GM19193 (cell line): ENCODE measurements around the gene BBS7.

Source experiments
- POLR2A ChIP-seq: IDR thresholded peaks from 4 replicates; pipeline ENCODE4 v1.6.1; 2011; ENCODE audit not compliant: insufficient read depth, insufficient read length; ENCODE audit errors: extremely low read depth

Gene BBS7

DNA sequence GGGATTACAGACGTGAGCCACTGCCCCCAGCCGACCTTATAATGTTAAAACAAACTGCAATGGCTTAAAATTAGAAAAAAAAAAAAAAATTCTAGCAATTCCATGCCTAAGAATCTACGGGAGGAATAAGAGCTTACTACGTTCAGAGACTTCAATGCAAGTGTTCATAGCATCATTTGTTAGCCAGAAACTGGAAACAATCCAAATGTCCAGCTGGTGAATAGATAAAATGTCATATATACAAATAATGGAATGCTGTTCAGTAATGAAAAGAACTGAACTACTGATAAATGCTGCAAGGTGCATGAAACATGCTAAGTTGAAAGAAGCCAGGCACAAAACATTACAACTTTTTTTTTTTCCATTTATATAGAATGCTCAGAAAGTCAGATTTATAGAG lies 63.9 kb downstream of the BBS7 start:
- no peak for TF ChIP-seq POLR2A

DNA sequence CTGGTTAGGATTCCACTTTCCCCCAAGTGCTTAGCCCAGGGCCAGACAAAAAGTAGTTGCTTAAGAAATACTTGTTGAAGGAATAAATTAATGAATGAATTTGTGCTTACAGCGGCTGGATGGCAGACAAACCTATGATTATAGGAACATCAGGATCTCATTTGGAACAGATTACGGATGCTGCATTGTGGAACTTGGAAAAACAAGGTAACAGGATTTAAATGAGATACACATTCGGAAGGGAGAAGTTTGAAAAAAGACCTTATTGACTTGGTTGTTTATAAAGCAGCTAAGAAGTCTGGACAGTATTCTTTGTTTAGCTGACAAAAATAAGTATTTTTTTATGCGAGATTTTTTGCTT lies 68.6 kb downstream of the BBS7 start:
- TF ChIP-seq POLR2A: no peak

DNA sequence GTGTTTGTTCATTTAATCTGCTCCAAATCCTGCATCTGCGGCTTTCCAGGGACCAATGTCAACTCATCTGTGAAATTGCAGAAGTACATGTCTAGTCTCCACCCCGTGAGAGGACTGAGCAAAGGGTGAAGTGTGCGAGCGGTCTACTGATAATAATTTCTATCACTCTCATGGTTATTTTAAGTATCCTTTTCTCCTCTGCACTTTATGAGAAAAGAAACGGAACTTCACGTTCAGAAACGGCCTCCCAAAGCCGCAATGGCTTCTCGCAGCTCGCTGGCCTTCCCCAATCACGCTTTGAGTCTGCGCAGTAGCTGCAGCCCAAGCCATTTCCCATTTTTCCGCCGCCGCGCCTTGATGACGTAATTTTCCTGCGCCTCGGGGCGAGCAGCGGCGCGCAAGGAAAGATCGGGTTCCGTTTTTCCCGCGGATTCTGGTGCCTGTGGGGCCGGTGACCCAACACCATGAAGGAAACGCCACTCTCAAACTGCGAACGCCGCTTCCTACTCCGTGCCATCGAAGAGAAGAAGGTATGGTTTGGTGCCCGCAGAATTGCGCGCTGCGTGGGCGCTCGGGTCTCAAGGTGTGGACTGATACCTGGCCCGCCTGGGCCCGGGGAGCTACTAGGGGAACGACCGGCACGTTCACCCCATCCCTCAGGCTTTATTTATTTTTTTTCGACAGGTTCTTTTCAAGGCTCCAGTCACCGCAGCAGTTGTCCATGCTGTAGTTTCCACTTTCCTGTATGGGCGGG lies 69.1 kb downstream of the BBS7 start, which contains the start of gene EXOSC9:
Gene EXOSC9 (plus strand): TSS at position 363 of the 754 bp plus-strand sequence. CDS start 102 bp downstream, at position 465.
- TF ChIP-seq POLR2A: peak; percentile 88

DNA sequence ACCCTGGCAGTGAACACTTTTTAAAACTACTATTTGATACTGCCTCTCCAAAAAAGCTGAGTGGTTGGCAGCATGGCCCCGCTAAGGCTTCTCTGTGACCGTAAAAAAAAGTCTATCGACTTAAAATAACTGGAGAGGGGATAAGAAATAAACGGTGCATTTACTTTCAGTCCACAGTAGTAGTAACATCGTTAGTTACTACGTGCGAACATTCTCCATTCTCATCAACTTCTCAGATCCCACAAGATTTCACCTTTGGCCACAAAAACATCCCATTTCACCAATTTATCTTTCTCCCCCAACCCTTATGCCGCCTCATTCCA lies 69.7 kb downstream of the BBS7 start:
- no peak for TF ChIP-seq POLR2A

DNA sequence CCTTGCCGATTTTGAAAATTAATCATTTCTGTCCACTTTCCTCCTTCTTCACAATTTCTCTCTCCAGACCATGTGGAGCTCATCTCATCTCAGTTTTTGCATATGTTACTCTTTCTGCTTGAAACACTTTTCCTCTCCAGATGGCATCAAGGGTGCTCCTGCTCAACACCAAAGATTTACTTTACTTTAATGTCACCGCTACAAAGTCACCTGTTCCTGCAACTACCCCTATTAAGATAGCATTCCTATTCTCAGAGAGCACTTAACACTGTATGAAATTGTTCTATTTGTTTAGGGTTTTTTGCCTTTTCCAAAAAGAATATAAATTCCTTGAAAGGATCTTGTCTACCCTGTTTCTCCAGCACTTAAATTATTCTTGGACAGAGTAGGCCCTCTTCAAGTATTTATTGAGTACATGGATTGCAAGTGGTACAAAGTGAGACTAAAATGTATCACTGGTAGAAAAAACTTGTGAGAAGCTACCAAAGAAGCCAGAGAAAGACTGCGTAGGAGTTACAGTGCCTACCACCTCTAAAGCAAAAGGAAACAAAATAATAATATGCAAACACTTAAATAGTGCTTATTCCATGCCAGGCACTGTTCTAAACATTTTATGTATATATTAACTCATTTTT lies 70.3 kb downstream of the BBS7 start:
- no peak for TF ChIP-seq POLR2A

DNA sequence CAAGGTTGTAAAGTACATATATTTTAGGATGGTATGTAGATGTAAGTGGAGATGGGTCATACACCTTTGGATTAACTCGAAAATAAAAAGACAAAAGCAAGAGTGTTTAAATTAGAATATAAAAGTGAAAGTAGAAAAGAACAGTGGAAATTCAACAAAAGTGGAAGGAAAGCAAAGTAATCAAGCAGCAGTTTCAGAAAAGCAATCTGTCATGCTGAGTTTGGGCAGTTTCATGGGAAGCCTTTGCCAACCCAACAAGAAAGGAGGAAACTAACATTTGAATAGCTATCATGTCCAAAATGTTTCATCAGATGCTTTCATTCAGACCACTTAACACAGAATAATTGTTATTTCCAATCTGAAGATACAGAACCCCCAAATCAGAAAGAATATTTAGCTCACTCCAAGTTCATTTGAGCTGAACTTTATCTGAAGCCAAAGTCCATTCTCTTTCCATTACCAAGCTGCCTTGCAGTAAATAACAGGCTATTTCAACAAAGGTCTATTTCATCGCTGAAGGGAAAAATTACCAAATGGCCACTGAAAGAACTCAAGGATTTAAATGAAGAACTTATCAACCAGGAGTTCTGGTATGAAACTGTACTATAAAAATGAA lies 71.0 kb downstream of the BBS7 start:
- TF ChIP-seq POLR2A: no peak

DNA sequence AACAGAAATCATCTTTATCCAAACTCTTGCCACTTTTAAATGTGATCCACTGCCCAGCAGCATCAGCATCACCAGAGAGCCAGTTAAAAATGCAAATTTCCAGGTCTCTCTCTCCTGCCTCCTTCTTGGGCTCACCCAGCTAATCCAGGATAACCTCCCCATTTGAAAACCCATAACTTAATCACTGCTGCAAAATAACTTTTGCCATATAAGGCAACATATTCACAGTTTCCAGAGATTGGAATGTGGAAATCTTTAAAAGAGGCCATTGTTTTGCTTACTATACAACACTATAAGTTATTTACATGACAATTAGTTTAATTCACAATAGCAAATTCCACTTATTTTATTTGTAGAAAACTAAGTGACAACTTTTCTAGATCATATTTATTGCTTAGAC lies 74.0 kb downstream of the BBS7 start:
- TF ChIP-seq POLR2A: no peak

DNA sequence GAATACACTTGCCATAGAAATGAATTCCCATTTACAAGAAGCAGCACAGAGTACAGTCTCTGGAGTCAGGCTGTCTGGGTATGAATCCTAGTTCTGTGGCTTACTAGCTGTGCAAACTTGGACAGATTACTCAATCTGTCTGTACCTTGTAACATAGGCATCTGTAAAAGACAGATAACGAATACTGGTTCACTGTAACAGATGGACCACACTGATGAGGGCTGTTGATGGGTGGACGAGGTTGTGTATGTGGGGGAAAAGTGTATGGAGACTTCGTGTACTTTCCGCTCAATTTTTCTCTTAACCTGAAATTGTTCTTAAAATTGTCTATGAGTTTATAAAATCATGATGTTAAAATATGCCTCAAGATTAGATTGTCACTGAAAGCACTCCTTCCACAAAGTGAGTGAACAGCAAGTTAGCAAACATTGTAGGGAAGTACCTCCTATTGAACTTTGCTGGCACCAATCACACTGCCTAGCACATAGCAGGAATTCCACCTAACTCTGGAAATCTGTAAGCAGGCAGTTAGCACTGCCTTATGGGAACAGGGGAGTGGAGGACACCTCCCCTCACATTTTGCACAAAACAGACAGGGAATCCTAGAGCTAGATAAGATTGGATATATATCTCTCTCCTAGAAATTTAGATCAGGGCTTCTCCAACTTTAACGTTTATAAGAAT lies 75.6 kb downstream of the BBS7 start:
- TF ChIP-seq POLR2A: no peak

DNA sequence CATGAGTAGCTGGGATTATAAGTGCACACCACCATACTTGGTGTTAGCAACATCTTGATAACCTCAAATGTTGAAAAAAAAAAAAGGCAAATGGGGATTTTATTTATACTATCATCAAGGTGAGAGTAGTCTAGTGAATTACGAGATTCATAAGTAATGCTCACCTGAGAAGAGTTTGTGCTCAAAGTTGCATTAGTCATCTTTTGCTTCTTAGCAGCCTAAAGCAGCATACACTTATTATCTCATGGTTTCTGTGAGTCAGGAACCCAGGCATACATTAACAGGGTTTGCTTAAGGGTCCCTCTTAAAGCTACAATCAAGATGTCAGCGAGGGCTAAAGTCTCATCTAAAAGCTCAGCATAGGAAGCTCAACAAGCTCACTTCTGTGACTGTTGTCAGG lies 77.3 kb downstream of the BBS7 start:
- no peak for TF ChIP-seq POLR2A

DNA sequence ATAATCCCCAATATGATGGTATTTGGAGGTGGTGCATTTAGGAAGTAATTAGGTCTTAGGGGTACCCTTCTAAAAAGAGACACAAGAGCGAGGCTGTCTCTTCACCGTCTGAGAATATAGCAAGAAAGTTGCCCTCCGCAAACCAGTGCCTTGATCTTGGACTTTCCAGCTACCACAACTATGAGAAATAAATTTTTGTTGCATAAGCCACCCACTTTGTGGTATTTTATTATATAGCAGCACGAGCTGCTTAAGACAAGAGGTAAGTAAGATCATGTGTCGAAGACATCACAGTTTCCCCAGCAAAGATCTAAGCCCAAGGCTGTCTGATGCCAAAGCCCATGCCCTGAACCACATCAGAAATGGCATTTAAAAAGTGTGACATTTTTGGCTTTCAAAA lies 78.8 kb downstream of the BBS7 start:
- no peak for TF ChIP-seq POLR2A

DNA sequence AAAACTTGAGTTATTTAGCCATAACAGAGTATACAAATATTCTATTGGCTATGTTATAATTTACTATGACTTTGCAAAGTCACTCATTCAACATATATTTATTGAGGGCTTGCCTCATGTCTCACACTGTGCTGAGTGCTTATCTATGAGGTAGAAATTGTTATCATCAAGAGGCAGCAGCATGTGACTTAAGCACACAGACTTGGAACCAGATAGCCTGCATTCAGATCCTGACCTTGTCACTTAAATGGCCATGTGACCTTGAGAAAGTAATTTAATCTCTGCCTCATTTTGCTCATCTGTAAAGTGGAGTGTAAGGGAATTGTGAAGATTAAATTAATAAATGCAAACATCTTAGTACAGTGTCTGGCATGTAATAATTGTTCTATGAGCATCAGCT lies 79.3 kb downstream of the BBS7 start:
- no peak for TF ChIP-seq POLR2A

DNA sequence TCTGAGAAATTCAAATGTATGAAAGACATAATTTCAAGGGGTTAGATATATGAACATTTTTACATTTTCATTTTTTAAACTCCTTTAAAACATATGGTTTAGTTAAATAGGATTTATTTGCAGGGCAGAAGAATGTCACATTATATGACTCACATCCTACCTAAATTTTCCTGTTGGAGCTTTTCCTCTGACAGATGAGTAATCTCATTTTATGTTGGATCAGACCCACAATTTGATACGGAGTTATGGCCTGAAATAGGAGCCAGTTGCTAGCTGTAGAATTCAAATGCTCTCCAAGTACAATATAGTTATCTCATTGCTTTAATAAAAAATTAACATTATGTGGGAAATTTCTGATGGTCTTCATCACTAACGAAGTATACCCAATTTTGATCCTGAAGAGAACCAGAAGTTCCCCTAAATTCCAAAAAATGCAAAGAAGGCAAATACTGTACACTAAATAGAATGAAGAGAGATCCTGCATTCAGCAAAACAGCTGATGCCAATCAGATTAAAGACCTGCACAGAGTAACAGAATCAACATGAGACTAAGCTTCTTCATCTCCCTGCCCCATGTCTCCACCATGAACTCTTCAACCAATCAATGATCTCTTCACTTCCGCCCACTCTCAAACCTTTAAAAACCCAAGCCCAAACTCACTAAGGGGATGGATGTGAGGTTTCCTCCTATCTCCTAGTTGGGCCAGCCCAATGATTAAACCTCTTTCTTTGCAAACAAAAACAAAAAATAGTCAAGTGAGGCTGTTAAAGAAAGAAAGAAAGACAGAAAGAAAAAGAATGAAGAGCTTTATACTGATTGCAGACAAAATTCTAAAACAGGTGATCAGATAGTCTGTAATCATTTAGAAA lies 80.1 kb downstream of the BBS7 start:
- no peak for TF ChIP-seq POLR2A

DNA sequence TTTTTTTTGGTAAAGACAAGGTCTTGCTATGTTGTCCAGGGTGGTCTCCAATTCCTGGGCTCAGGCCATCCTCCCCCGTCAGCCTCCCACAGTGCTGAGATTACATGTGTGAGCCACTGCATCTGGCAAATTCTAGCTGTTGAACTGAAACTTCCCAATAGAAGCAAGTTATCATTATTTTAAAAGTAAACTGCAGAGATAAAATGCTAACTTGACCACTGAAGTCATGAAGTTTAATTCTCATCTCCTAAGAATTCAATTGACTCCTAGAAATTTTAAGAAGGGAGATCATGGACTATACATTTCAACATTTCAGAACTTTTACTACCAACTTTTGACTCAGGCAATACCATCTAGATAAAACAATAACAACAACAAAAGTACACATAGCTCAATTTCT lies 80.8 kb downstream of the BBS7 start:
- no peak for TF ChIP-seq POLR2A

DNA sequence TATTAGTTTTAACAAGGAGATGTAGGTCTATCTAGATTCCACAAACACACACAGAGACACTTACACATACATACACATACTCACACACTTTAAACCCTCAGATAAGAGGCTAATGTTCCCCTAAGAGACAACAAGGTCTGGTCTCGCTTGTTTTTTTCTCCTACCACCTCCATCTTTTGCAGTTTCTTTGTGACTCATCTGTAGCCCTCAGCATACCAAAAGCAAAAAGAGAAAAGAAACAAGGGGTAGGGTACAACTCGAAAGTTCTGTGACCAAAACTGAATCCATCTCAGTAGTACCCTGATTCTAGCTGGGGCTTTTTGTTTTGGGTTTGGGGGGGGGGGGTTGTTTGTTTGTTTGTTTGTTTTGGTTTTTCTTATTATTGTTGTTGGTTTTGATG lies 81.4 kb downstream of the BBS7 start:
- no peak for TF ChIP-seq POLR2A

DNA sequence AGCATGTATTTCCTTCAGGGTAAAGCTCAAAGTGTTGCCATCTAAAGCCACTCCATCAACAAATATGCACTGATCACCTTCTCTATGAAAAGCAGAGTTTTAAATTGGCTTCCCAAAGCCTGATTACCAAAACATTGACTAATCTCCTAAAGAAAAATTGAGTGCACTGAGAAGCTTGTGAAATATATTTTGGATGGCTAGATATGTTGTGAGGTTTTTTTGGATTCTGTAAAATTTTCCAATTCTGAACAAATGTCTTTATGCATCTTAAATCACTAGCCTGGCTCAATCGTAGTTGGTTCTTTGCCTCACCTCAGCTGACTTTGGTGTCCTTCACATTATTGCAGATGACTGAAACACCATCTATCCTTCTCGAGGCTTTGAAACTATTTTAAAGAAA lies 84.1 kb downstream of the BBS7 start:
- no peak for TF ChIP-seq POLR2A

DNA sequence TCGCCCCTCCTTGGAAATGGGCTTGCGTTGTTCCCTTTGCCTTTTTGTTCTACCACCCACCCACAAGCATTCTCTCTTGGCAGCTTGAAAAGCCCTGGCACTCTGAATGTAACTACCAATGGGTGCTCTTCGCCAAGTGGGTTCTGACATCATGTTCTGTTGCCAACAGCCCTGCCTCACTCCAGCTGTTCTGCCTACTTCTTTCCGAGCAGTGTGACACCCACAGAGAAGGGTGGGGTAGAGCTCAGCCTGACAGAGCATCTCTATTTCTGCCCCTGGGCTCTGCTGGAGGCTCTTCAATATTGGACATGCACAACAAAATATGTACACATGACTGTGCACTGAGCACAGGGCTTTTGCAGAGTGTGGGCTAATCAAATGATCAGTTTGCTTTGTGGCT lies 84.8 kb downstream of the BBS7 start:
- TF ChIP-seq POLR2A: no peak

DNA sequence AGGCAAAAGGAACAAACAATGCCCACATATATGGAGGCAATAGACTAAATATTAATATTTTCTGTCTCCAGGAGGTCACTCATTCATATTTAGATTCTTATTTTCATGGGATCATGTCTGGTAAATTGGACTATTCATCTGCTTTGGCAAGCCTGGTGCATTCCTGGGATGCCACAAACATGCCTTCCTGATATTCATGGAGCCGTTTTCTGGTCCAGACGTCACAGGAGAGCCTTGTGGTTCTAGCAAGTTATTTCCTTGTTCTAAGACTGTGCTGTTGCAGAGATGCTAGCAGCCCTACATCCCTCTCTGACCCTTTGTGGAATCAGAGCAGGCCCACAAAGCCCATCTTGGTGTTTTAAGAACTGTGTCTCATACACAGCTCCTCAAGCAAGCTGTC lies 85.3 kb downstream of the BBS7 start:
- TF ChIP-seq POLR2A: no peak
